HG02884 (cell line): Measurements from ENCODE around the gene VDAC1.
"Not testable (repeated sequence)": the region's sequence is repeated elsewhere in the genome, so short reads cannot be mapped to it uniquely, and the experiment has no call there.

Source experiments
- ATAC-seq: cut with Tn5 transposase; IDR thresholded peaks from one replicate; pipeline ENCODE4 v1.9.1; 2021; ENCODE audit warnings: mild to moderate bottlenecking, moderate library complexity; ENCODE audit not compliant: unreplicated experiment

VDAC1 gene

DNA sequence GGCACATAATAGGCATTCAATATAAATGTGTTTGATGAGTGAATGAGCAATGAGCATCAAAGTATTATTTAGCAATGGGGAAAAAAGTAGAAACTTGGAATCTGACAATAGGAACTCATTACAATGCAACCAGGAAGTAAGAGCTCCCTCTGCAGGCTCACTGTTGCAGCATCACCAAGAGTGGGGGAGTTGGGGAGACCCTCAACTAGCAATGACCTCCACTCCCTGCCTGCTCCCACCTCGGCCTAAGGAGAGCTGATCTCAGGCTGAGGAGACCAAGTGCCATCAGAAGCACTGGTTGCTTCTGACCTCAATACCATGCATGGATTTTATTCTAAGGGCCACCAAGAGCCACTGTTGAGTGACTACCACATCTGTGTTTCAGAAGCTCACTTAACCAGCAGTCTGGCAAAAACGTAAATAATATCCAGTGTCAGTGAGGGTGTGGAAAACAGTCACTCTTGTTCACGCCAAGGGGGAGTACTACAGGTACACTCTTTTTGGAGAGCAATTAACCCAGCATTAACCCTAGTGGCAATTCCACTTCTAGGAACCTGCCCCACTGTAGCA lies 8.0 kb downstream of the VDAC1 start:
- no peak for ATAC-seq

DNA sequence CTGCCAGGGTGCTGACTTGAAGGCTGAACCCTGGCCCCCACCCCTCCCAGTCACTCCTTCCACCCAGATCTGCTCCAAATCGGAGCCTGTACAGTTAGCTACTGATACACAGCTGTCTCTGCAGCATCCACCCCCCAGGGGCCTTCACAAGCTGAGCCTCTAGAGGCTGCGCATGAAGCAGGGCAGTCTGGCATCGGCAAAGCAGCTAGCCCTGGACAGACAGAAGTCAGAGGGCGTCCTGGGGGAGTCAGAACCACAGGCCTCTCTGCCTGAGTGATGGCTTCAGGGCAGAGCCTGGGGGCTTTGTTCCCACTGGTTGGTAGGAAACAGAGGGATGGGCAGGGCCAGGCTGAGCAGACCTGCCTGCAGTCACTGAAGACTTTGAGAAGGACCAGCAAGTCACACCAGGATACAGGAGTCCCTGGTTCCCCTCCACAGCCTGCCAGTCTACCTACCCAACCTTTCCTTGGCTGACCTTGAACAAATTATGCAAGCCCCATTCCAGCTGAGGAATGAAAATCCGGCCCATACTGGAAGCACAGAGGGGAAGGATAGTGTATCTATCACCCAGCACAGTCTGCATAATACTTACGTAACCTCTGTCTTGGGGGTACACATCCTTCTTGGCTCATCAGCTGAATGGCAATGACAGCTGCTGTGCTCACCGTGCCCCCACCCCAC lies 8.8 kb downstream of the VDAC1 start:
- no peak for ATAC-seq

DNA sequence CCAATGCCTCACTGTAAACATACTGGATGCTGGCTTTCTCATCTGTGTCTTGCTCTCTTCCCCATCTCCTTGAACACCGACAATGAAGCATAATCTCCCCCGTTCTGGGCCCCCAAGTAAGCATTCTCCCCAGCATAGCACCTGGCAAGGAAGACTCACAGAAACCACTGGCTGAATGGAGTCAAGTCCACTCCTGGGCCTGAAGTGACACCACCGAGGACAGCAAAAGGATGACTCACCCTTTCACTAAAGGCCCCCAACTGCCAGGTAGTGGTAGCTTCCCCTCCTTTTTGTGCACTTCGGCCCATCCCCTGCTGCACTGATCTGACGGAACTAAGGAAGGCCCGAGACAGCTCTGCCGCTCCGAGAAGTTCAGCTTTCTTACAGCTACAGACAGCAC lies 9.4 kb downstream of the VDAC1 start:
- ATAC-seq = no peak

DNA sequence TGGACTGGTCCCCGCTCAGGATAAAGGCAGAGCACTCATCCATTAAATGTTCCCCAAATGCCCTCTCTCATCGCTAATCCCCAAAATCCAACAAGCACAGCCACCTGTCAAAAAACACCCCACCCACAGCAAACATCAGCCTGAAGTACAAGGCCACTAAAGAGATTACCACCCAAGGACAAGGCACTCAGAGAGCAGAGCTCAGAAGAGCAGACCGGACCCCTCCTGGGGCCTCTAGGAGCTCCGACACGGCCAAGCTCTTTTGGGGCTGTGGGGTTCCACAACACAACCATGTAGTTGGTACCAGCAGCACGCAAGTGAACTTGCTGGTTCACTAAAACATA lies 9.8 kb downstream of the VDAC1 start:
- no peak for ATAC-seq

DNA sequence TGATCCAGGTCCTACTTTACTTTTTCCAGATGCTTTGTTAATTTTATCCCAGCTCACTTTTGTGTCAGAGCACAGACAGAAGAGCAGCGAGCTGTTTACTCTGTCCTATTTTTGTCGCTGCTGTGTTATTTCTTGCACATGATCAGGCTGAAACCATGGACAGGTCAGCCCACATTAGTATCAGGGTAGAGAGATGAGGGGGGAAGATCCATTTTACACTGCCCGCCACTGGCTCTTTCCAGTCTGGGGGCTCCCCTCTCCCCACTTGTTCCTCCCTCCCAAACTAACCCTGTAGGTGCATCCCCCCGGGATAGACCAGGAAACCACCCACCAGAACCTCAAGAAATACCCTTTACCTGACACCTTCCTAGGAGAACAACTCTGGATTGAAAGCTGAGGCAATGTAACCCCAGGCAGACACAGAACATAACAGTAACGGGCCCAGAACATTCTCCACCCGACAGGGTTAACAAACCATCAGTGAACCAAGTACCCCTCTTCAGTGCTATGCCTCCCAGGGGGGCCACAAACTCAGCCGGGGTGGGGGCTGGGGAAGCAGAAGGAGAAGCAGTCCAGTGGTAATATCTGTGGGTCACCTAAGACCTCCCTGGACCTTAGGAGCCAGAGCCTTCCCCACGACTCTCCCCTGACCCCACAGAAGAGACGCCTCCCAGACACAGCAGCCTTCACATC lies 10.3 kb downstream of the VDAC1 start:
- no peak for ATAC-seq

DNA sequence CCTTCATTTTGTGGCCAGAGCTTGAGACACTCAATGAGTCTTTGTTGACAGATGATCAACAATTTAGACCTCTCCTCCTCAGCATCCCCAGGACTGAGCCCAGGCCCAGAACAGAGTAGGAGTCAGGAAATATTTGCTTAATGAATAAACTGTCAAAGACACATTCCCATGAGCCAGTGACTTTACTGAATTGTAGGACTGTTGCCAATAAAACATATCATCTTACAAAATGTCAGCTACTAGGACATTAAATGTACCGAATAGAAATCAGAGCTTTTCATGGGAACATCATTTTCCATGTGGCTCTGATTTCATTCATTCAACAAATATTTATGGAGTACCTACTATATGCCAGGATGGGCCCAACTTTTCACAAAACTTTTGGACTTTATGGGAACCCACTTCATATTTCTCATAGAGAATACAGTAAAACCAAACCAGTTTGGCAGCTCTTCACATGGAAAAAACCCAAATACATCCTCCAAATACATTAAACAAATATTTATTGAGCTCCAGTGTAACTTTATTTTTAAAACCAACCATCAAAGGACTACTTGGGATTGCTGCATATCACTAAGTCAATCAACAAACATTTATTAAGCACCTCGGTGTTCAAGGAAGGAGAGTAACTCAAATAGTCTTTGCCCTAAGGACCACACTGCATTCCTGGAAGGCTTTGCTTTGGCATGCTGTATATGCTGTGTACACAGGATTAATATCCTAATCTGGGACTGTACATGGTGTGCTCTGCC lies 11.4 kb downstream of the VDAC1 start:
- no peak for ATAC-seq

DNA sequence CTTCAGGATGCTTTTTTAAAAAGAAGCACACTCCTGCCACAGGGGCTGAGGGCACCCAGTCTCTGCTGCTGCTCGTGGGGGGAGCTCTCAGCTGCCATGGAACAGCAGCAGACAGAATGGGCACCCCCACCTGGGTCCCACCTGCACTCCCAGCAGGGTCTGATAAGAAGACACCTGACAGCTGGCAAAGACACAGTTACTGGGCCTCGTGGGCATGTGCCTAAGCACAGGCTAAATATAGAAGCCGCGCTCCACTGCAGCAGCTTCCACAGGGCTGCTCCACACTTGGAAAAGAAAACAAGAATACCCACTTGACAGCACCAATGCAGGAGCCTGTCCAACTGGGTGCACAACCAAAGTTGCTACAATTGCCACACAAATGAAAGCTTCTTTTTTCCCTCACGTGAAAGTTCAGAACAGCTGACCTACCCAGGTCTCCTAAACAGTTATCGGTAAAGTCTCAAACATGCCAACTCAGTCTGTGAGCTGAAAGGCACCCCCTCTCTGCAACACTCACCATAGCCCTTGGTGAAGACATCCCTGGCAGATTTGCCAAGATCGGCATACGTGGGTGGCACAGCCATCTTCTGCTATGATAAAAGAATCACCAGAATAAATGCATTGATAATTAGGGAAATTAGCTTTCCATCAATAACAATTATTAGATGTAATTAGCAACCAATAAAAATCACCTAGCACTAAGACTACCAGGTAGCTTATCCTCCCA lies 12.2 kb downstream of the VDAC1 start:
- ATAC-seq = no peak

DNA sequence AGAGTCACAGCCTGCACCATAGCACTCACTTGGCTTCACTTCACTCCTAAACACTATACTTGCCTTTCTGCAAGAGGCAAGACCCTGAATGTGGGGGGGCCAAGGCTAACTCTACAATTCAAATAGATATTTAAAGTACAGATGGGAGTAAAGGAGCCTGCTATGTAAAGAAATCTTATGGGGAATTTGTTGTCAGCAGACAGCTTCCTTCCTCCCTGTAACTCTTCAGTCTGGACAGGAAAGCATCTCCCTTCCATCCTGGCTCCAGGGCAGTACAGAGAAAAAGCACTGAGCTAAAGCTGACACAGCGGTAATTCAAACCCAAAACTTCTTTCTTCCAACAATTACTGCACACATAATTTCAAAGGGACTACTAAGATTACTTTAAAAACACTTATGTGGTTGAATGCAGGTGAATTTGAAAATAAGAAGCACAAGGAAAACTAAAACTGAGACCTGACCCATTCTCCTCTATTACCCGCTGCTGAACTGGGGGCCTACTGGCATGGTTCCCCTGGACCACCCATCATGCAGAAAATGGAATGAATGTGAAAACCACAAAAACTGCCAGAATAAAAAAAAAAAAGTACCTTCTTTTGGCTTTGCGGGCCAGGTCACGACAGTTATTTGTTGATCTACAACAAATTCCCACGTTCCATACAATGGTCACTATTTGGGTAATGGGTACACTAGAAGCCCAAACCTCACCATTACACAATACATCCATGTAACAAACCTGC lies 13.4 kb downstream of the VDAC1 start:
- no peak for ATAC-seq

DNA sequence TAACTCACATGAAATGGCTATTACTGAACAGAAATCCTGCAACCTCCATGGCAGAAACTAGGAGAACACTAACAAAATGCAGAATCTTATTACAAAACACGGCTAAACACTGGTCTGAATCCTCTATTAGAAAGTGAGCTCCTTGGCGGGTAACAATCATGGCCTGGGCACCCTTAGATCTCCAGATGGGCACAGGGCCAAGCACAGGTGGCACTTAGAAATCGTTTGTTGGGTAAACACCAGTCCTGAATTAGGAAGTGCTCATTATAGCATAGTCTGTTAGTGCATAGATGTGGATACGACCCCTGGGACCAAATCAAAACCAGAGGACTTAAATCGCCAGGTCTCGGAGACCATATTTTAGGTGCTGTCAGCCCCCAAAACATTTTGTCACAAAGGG lies 14.4 kb downstream of the VDAC1 start:
- no peak for ATAC-seq

DNA sequence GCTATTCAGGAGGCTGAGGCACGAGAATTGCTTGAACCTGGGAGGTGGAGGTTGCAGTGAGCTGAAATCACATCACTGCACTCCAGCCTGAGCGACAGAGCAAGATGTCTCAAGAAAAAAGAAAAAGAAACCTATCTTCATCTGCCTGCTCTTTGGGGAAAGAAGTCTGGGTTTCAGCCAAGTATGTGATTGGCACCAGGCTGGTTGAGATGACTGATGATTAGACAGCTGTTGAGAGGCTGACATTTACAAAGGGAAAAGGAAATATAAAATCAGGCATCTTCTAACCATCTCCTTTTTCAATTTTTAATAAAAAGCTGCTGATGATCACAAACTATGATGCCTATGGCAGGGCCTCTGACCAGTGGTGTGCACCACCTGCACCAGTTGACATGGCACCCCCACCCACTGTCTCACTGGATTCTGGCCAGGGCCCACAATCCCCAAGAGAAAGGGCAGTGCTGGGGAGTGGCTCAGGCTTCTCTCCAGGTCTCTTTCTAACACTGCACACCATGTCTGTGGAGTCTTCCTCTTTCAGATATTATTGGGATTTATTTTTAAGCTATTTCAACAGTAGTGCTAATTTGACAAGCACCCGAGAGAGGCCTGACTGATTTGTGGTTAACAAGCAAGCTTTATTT lies 19.1 kb downstream of the VDAC1 start:
- ATAC-seq = no peak

DNA sequence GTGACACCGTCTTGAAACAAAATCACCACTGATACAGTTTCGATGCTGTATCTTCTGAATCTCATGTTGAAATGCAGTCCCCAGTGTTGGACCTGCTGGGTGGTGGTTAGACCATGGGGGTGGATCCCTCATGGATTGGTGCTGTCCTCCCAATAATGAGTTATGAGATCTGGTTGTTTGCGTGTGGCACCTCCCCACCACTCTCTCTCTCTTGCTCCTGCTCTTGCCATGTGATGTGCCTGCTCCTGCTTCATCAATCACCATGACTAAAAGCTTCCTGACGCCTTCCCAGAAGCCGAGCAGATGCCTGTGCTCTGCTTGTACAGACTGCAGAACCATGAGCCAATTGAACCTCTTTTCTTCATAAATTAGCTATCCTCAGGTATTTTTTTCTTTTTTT lies 21.1 kb downstream of the VDAC1 start:
- no peak for ATAC-seq

DNA sequence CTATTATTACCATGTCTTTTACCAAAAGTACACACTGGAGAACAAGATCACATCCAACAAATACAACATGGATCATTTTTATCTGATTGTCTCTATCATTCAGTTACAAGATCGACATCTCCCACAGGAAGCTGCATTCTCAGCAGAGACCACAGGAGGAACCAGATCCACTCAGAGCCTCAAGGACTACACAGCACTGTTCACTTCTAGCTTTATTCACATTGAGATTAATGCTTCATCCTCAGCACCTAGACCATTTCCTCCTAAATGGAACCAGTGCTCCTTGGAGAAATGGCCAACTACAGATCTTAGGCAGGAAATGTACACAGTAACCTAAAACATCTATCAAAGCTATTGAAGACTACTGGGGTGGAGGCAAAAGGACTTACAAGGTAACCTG lies 23.1 kb downstream of the VDAC1 start:
- no peak for ATAC-seq

DNA sequence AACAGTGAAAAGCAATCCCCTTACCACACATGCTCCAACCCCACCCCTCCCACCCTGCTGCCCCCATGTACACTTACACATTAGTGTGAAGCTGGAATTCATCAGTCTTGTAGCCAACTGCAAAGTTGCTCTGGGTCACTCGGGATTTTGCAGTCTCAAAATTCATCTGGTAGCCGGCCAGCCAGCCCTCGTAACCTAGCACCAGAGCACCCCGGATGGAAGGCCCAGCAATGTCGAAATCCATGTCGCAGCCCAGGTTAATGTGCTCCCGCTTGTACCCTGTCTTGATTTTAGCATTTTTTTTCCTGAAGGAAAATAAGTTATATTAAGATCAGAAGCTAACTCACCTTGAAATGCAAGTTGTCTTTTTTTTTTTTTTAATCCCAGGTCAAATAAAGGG lies 24.1 kb downstream of the VDAC1 start:
- no peak for ATAC-seq

DNA sequence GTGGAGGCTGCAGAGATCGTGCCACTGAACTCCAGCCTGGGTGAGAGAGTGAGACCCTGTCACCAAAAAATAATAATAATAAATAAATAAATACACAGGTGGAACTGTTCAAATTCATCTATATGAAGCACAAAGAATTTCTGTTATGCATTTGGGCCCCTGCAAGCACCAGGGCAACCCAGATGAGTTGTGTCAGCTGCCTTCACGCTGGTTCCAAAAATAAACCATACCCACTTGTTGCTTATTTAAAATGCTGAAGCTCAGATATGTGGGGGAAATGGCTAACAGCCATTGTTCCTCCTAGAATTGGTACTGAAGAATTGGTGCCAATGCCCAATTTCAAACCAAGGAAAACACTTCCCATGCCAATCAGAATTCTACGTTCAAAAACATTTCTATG lies 25.8 kb downstream of the VDAC1 start:
- ATAC-seq = no peak

DNA sequence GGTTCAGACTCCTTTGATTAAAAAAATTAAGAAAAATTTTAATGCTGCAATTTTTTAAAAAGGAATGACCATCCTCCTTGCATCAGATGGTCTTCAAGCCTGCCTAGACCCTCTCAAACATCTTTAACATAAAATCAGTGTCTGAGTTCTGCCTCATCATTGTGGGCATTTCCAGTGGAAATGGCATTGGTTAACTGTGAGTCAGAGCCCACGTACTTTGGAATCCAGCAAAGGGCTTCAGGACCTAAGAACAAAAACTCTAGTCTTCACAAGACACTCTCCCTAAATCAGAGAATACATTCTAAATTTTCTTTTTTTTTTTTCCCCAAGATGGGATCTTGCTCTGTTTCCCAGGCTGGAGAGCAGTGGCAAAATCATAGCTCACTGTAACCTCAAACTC lies 26.9 kb downstream of the VDAC1 start:
- no peak for ATAC-seq

DNA sequence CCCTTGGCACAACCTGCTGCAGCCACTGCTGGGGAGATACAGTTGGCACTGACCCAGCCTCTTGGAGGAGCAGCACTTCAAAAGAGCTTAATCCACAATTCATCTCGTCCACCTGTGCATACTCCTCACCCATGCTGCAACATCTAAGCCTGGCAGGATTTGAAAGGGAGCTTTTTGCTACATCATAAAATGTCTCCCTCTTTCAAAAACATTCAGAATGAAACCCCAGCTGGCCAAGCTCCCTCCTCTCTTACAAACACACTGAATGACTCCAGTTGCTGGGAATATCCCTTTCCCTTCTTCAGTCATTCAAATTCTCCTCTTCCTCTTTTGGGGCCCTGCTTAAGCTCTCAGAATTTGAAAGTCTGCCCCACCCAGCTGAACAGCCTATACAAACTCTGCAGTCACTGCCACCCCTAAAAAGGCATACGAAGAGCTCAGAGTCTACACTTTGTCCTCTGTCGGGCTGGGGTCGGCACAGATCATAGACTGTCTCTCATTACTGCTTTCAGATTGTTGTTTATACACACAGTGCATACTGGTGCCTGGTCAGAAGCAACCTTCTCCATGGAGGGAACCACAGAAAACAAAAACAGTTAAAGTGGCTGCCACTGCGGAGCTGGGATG lies 27.5 kb downstream of the VDAC1 start:
- ATAC-seq = peak; percentile 48

DNA sequence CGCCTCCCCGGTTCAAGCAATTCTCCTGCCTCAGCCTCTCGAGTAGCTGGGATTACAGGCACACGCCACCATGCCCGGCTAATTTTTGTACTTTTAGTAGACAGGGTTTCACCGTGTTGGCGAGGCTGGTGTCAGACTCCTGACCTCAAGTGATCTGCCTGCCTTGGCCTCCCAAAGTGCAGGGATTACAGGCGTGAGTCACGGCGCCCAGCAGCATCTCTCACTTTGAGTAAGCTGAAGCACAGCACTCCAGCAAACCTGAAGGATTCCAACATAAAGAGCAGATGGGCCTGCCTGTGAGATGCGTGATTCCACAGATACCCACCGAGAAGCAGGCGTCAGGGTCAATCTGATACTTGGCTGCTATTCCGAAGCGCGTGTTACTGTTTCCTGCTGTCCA lies 29.2 kb downstream of the VDAC1 start:
- ATAC-seq = not testable (repeated sequence)

DNA sequence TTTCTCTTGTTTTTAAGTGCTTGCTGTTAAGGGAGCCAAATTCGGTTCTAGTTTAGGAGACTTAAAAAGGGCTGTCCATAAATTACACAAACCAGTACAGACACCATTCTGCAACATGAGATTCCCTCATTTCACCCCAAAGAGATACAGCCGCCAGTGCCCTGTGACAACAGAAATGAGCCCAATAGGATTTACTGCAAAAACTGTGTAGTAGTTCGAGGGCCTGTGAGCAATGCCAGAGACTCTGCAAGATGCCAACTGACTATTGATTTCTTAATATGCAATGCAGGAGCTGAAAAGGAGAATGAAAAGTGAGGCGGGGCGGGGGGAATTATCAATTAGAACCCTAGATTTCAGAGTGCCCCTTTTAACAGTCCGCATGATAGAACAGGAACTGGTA lies 30.6 kb downstream of the VDAC1 start:
- no peak for ATAC-seq

DNA sequence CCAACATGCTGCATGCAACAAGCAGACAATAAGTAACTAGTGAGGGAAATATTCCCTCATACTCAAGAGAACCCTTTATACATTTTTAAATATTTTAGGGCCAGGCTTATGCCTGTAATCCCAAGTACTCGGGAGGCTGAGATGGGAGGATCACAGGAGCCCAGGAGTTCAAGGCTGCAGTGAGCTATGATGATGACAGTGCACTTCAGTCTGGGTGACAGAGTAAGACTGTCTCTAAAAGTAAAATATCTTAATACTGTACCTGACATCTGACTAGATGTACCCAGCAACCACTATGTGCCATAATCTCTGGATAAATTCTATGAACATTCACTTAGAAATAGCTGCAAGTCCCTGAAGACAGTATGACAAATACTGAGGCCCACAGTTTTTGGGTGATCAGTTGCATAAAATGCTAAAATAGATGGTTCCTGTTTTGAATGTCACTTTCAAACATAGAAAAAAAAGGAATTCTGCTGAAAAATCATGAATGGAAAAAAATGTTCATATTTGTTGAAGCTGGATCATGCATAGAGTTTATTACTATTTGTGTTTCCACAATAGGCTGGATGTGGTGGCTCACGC lies 34.4 kb downstream of the VDAC1 start:
- ATAC-seq = no peak
